OCI-LY3 (cell line): ENCODE results near the gene CAMK2B.

Experiments used
- H2AFZ ChIP-seq: fragments of 200-600, 300-600 bp; shearing (Covaris generic); 2 replicates; pipeline ENCODE4 v1.6.0; 2014; ENCODE audit warnings: antibody characterized with exemption, low read depth, low read length
- H3K27ac ChIP-seq: fragments of 200-600, 300-600 bp; sonication (generic); 2 replicates; pipeline ENCODE4 v1.5.1; 2014; ENCODE audit warnings: mild to moderate bottlenecking, low read length, moderate library complexity, mixed read lengths
- H3K27me3 ChIP-seq: fragments of 200-600, 300-600 bp; sonication (generic); 2 replicates; pipeline ENCODE4 v1.6.1; 2014; ENCODE audit warnings: low read depth, low read length, mixed read lengths
- H3K36me3 ChIP-seq: fragments of 200-600, 300-600 bp; sonication (generic); replicated peaks from 2 replicates; pipeline ENCODE3; 2014; ENCODE audit warnings: low read depth, low read length, mixed read lengths
- H3K4me1 ChIP-seq: fragments of 300-600, 200-600 bp; sonication (generic); 2 replicates; pipeline ENCODE4 v1.6.1; 2014; ENCODE audit warnings: low read length, mixed read lengths
- H3K4me2 ChIP-seq: fragments of 200-600, 300-600 bp; sonication (generic); 2 replicates; pipeline ENCODE4 v1.6.1; 2014; ENCODE audit warnings: low read length, mixed read lengths
- H3K4me3 ChIP-seq: fragments of 300-600, 200-600 bp; sonication (generic); 2 replicates; pipeline ENCODE4 v1.5.1; 2014; ENCODE audit warnings: antibody characterized with exemption, mild to moderate bottlenecking, low read length, moderate library complexity
- H3K79me2 ChIP-seq: fragments of 300-600, 200-600 bp; shearing (Covaris generic); 2 replicates; pipeline ENCODE4 v1.6.1; 2014; ENCODE audit warnings: mild to moderate bottlenecking, low read length, mixed read lengths
- H3K9ac ChIP-seq: fragments of 300-600, 200-600 bp; shearing (Covaris generic); 2 replicates; pipeline ENCODE4 v1.6.0; 2014; ENCODE audit warnings: mild to moderate bottlenecking, low read length, moderate library complexity
- H3K9me3 ChIP-seq: fragments of 200-600, 300-600 bp; shearing (Covaris generic); 2 replicates; pipeline ENCODE4 v1.6.1; 2014; ENCODE audit warnings: low read length, mixed read lengths; ENCODE audit not compliant: insufficient read depth
- H4K20me1 ChIP-seq: fragments of 200-600, 300-600 bp; sonication (generic); 2 replicates; pipeline ENCODE4 v1.6.1; 2016; ENCODE audit warnings: low read length, mixed read lengths; ENCODE audit not compliant: insufficient read depth
- EZH2phosphoT487 ChIP-seq: fragments of 200-600 bp; shearing (Covaris generic); IDR thresholded peaks from 2 replicates; pipeline ENCODE4 v1.6.1; 2018; ENCODE audit warnings: antibody characterized with exemption, mixed run types, low read depth
- TF ChIP-seq, protein P1 (sequence below): fragments of 200-600, 300-600 bp; sonication (generic); IDR thresholded peaks from 2 replicates; pipeline ENCODE4 v1.5.1; 2014; ENCODE audit warnings: antibody characterized with exemption, low read length, low read depth

Gene CAMK2B

DNA sequence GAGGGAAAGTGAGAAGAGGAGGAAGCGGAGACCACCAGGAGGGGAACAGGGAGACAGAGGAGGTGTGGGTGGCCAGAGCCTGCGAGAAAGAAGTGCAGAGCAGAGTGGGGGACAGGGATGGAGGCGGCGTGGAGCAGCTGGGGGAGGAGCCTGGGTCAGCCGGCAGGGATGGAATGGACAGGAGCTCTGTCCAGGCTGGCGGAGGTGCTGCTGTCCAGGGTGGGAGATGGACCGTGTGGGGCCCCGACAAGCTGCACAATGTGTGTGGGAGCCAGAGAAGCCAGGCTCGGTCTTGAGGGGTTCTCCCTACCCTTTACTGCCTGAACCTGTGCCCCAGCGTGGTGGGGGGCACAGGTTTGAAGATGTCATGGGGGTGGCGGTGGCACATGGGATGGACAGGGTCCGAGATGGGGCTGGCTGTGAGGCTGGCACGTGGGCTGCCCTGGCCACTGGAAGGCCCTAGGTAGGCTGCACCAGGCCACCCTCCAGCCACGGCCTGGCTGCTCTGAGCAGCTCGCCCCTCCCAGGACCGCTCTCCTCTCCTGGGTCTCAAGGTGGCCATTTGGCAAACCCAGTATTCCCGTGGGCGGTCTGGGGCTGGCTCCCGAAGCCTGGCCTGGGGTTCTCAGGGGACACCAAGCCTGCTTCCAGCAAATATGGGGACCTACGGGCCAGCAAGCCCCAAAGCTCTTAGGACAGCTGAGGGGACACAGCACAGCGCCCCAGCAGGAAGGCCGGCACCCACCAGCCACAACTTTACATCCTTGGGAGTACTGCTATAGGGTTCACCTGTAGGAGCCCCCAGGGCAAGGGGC is 92.3 kb downstream of the CAMK2B start:
- no peaks in the 10 kb centered on the region for H3K79me2 ChIP-seq
- H3K27me3 ChIP-seq = no peaks in the 10 kb centered on the region
- TF ChIP-seq, protein P1, sequence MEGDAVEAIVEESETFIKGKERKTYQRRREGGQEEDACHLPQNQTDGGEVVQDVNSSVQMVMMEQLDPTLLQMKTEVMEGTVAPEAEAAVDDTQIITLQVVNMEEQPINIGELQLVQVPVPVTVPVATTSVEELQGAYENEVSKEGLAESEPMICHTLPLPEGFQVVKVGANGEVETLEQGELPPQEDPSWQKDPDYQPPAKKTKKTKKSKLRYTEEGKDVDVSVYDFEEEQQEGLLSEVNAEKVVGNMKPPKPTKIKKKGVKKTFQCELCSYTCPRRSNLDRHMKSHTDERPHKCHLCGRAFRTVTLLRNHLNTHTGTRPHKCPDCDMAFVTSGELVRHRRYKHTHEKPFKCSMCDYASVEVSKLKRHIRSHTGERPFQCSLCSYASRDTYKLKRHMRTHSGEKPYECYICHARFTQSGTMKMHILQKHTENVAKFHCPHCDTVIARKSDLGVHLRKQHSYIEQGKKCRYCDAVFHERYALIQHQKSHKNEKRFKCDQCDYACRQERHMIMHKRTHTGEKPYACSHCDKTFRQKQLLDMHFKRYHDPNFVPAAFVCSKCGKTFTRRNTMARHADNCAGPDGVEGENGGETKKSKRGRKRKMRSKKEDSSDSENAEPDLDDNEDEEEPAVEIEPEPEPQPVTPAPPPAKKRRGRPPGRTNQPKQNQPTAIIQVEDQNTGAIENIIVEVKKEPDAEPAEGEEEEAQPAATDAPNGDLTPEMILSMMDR = no peak
- no peak for TF ChIP-seq EZH2phosphoT487
- no peaks in the 10 kb centered on the region for H3K4me1 ChIP-seq
- H3K4me2 ChIP-seq = no peak overlapping the region
- H3K36me3 ChIP-seq = no peaks in the 10 kb centered on the region
- no peak overlapping the region for H3K27ac ChIP-seq
- H2AFZ ChIP-seq = no peak overlapping the region
- no peak overlapping the region for H3K9ac ChIP-seq
- no peaks in the 10 kb centered on the region for H3K9me3 ChIP-seq
- H4K20me1 ChIP-seq = no peaks in the 10 kb centered on the region
- no peak overlapping the region for H3K4me3 ChIP-seq

DNA sequence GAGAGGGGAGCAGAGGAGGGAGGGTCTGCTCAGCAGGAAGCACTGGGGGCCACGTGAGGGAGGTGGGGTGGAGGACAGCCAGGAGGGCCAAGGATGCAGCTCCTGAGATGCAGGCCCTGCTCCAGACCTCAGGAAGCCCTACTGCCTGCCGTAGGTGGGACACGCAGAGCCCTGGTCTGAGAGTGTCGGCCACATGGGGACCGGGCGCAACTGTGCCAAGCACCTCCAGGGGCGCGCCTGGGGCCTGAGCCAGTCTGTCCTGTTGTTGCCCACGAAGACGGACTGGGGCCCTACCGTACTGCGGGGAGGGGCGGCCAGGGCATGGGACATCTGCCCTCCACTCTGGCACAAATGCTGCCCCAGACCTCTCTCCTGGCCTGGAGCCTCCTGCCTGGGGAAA is 93.0 kb downstream of the CAMK2B start:
- Histone ChIP-seq H2AFZ (no peak overlapping the region), H3K4me3 (no peak overlapping the region), H3K27me3 (no peaks in the 10 kb centered on the region), H3K4me2 (no peak overlapping the region), H3K4me1 (no peaks in the 10 kb centered on the region), H3K9ac (no peak overlapping the region), H3K79me2 (no peaks in the 10 kb centered on the region), H3K36me3 (no peaks in the 10 kb centered on the region), H3K27ac (no peak overlapping the region), H3K9me3 (no peaks in the 10 kb centered on the region), H4K20me1 (no peaks in the 10 kb centered on the region)
- TF ChIP-seq, protein P1 = no peak
- no peak for TF ChIP-seq EZH2phosphoT487

DNA sequence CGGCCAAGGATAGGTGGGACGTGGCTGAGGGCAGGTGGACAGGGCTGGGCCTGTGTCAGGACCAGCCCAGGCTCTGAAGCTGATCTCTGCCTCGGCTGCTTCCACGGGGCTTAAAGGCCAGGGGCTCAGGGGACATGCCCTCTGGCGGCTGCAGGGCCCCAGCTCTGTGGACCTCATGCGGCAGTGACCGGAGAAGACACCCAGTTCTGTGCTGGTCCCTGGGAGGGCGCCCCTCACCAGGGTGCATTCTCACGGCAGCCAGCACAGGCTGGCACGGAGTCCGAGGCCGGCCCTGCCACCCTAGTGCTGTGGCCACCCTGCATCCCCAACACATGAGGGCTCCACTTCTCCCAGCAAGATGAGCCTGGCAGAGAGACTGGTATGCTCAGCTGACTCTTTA is 94.3 kb downstream of the CAMK2B start:
- TF ChIP-seq EZH2phosphoT487 = no peak
- TF ChIP-seq, protein P1 = no peak
- no peak overlapping the region for H3K27ac ChIP-seq
- no peaks in the 10 kb centered on the region for H3K27me3 ChIP-seq

DNA sequence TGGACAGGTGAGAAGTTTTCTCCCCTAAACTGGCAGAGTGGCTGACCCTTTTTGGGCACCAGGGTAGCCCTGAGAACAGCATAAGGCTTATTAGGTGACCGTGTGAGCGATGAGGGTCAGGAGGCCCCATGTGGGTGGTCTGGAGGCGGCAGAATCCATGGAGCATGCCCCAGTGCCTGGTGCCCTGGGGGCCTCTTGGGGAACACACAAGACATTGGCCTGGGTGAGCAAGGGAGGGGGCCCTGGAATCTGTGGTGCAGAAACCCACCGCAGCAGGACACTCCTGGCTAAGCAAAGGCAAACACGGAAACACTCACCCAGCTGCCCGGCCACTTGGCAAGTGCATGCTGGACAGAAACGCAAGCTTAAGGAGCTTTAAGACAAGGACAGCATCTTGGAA is 95.1 kb downstream of the CAMK2B start:
- H3K4me2 ChIP-seq = no peak overlapping the region
- no peak overlapping the region for H3K9ac ChIP-seq
- H3K36me3 ChIP-seq = no peaks in the 10 kb centered on the region
- TF ChIP-seq, protein P1 = no peak
- no peak for TF ChIP-seq EZH2phosphoT487
- peaks cover 8% of the 10 kb centered on the region; the same call in 1 of the 2 replicates for H3K27me3 ChIP-seq
- H2AFZ ChIP-seq = no peak overlapping the region
- H3K9me3 ChIP-seq = no peaks in the 10 kb centered on the region
- H3K4me3 ChIP-seq = no peak overlapping the region
- no peaks in the 10 kb centered on the region for H4K20me1 ChIP-seq
- no peak overlapping the region for H3K27ac ChIP-seq
- H3K4me1 ChIP-seq = no peaks in the 10 kb centered on the region
- H3K79me2 ChIP-seq = no peaks in the 10 kb centered on the region

More for the DNA sequence above, 94.3 kb downstream of the CAMK2B start:
- Histone ChIP-seq H3K4me1 (no peaks in the 10 kb centered on the region), H3K9me3 (no peaks in the 10 kb centered on the region), H3K4me3 (no peak overlapping the region), H3K36me3 (no peaks in the 10 kb centered on the region), H3K9ac (no peak overlapping the region), H3K4me2 (no peak overlapping the region), H2AFZ (no peak overlapping the region), H3K79me2 (no peaks in the 10 kb centered on the region), H4K20me1 (no peaks in the 10 kb centered on the region)
